Mesendoderm (in vitro differentiated cells): ENCODE data around the gene FRMD4A.
A peak's percentile ranks its signal among the peaks of the same experiment; 100 is the strongest.

ENCODE experiments used
- DNase-seq: peaks from one replicate; pipeline ENCODE4 v3.0.0; 2013
- H2AK5ac ChIP-seq: 2 replicates; pipeline ENCODE4 v1.6.1; 2013; ENCODE audit warnings: low read length, inconsistent platforms
- H2BK120ac ChIP-seq: 2 replicates; pipeline ENCODE4 v1.6.1; 2013; ENCODE audit warnings: low read depth, mild to moderate bottlenecking, low read length, moderate library complexity, mixed read lengths
- H2BK15ac ChIP-seq: replicated peaks from 2 replicates; pipeline ENCODE4 v1.6.1; 2013; ENCODE audit warnings: low read depth, mild to moderate bottlenecking, moderate library complexity
- H2BK5ac ChIP-seq: 2 replicates; pipeline ENCODE4 v1.6.1; 2013; ENCODE audit warnings: low read length, inconsistent platforms
- H3K18ac ChIP-seq: 2 replicates; pipeline ENCODE4 v1.6.1; 2013; ENCODE audit warnings: mild to moderate bottlenecking, low read length, mixed read lengths
- H3K23ac ChIP-seq: one replicate; pipeline ENCODE4 v1.6.1; 2013; ENCODE audit warnings: low read length
- H3K27ac ChIP-seq: 2 replicates; pipeline ENCODE4 v1.5.1; 2013; ENCODE audit warnings: low read depth, mild to moderate bottlenecking, inconsistent platforms, low read length, moderate library complexity
- H3K27me3 ChIP-seq: 2 replicates; pipeline ENCODE4 v1.6.1; 2013; ENCODE audit warnings: low read length, control low read depth, mild to moderate bottlenecking, inconsistent platforms; ENCODE audit not compliant: insufficient read depth, poor library complexity
- H3K36me3 ChIP-seq: 2 replicates; pipeline ENCODE4 v1.6.1; 2013; ENCODE audit warnings: low read length, inconsistent platforms; ENCODE audit not compliant: control insufficient read depth, insufficient read depth
- H3K4ac ChIP-seq: one replicate; pipeline ENCODE4 v1.6.1; 2013; ENCODE audit warnings: low read depth, mild to moderate bottlenecking, low read length, moderate library complexity
- H3K4me1 ChIP-seq: 2 replicates; pipeline ENCODE4 v1.6.1; 2013; ENCODE audit warnings: low read depth, low read length, inconsistent platforms; ENCODE audit not compliant: control insufficient read depth
- H3K4me2 ChIP-seq: 2 replicates; pipeline ENCODE4 v1.6.1; 2013; ENCODE audit warnings: low read length
- H3K4me3 ChIP-seq: 2 replicates; pipeline ENCODE4 v1.5.1; 2013; ENCODE audit warnings: mild to moderate bottlenecking, low read length
- H3K56ac ChIP-seq: one replicate; pipeline ENCODE4 v1.6.1; 2013; ENCODE audit warnings: low read length
- H3K79me1 ChIP-seq: 2 replicates; pipeline ENCODE4 v1.6.1; 2013; ENCODE audit warnings: low read length, inconsistent platforms
- H3K79me2 ChIP-seq: 2 replicates; pipeline ENCODE4 v1.6.1; 2013; ENCODE audit warnings: mild to moderate bottlenecking, low read length; ENCODE audit not compliant: control insufficient read depth, insufficient read depth
- H3K9ac ChIP-seq: 2 replicates; pipeline ENCODE4 v1.6.1; 2013; ENCODE audit warnings: low read length, inconsistent platforms
- H4K5ac ChIP-seq: one replicate; pipeline ENCODE4 v1.6.1; 2013; ENCODE audit warnings: low read length
- H4K8ac ChIP-seq: one replicate; pipeline ENCODE4 v1.6.1; 2013; ENCODE audit warnings: low read depth, mild to moderate bottlenecking, control low read depth, low read length, moderate library complexity
- WGBS: extraction: QIAGEN DNeasy Blood & Tissue Kit; methylation state at CpG from one replicate; pipeline ENCODE4 v1.1.7; 2013; ENCODE audit warnings: low lambda C conversion rate, missing lambda C conversion rate; ENCODE audit not compliant: insufficient coverage; ENCODE audit errors: extremely low coverage; 5-methylcytosine and 5-hydroxymethylcytosine counted together

Gene FRMD4A

GRCh38 chr10:13706175-13706574 is 624.5 kb downstream of the FRMD4A start:
- peaks cover 2% of the 10 kb centered on the region for H3K79me2 ChIP-seq
- no CpG with 5 or more reads among the region's 4 CpGs for WGBS
- H4K8ac ChIP-seq = no peak overlapping the region
- H3K4me2 ChIP-seq = peak overlapping the region; percentile 1
- DNase-seq = no peak
- no peak overlapping the region for H2BK120ac ChIP-seq
- peak overlapping the region; percentile 54 for H3K18ac ChIP-seq
- H4K5ac ChIP-seq = no peak overlapping the region
- no peak overlapping the region for H2BK15ac ChIP-seq
- H3K23ac ChIP-seq = no peak overlapping the region
- H3K56ac ChIP-seq = no peak overlapping the region
- H3K4me3 ChIP-seq = no peak overlapping the region
- no peak overlapping the region for H2AK5ac ChIP-seq
- peaks cover 10% of the 10 kb centered on the region for H3K4me1 ChIP-seq
- H2BK5ac ChIP-seq = no peak overlapping the region
- H3K36me3 ChIP-seq = peaks cover under 1% of the 10 kb centered on the region
- H3K27ac ChIP-seq = no peak overlapping the region
- no peak overlapping the region for H3K4ac ChIP-seq
- no peaks in the 10 kb centered on the region for H3K27me3 ChIP-seq
- peak overlapping the region; percentile 83 for H3K9ac ChIP-seq
- H3K79me1 ChIP-seq = no peaks in the 10 kb centered on the region

- Histone ChIP-seq H4K5ac (no peak overlapping the region), H3K36me3 (peaks cover 4% of the 10 kb centered on the region), H2AK5ac (no peak overlapping the region), H3K56ac (peak overlapping the region; percentile 17), H3K79me1 (no peaks in the 10 kb centered on the region), H3K23ac (no peak overlapping the region), H3K4me3 (no peak overlapping the region), H2BK120ac (no peak overlapping the region), H2BK15ac (no peak overlapping the region), H3K18ac (no peak overlapping the region), H3K9ac (peak overlapping the region; percentile 83), H4K8ac (no peak overlapping the region), H3K27ac (no peak overlapping the region), H3K4me1 (peaks cover 10% of the 10 kb centered on the region), H3K4ac (no peak overlapping the region), H3K4me2 (no peak overlapping the region), H3K79me2 (peaks cover 2% of the 10 kb centered on the region), H3K27me3 (no peaks in the 10 kb centered on the region), H2BK5ac (no peak overlapping the region)
- no CpG with 5 or more reads among the region's 10 CpGs for WGBS
- DNase-seq = no peak
These were observed 625.1 kb downstream of the FRMD4A start for GRCh38 chr10:13705526-13706174.

GRCh38 chr10:13704964-13705363 is 625.8 kb downstream of the FRMD4A start:
- no peaks in the 10 kb centered on the region for H3K27me3 ChIP-seq
- peaks cover 2% of the 10 kb centered on the region for H3K79me2 ChIP-seq
- H3K36me3 ChIP-seq = peaks cover 7% of the 10 kb centered on the region
- H3K56ac ChIP-seq = no peak overlapping the region
- no peaks in the 10 kb centered on the region for H3K79me1 ChIP-seq
- H3K4me3 ChIP-seq = no peak overlapping the region
- H3K23ac ChIP-seq = no peak overlapping the region
- no peak overlapping the region for H2BK120ac ChIP-seq
- H2BK15ac ChIP-seq = no peak overlapping the region
- DNase-seq = no peak
- no peak overlapping the region for H3K27ac ChIP-seq
- no peak overlapping the region for H2BK5ac ChIP-seq
- H3K4ac ChIP-seq = no peak overlapping the region
- no peak overlapping the region for H3K18ac ChIP-seq
- no peak overlapping the region for H3K4me2 ChIP-seq
- H2AK5ac ChIP-seq = no peak overlapping the region
- no CpG with 5 or more reads among the region's 11 CpGs for WGBS
- no peak overlapping the region for H3K9ac ChIP-seq
- H3K4me1 ChIP-seq = peaks cover 10% of the 10 kb centered on the region
- H4K8ac ChIP-seq = no peak overlapping the region
- H4K5ac ChIP-seq = no peak overlapping the region

GRCh38 chr10:13703997-13704536 is 626.7 kb downstream of the FRMD4A start:
- no peak overlapping the region for H3K4ac ChIP-seq
- H3K27ac ChIP-seq = no peak overlapping the region
- no peak overlapping the region for H3K23ac ChIP-seq
- H3K56ac ChIP-seq = peak overlapping the region; percentile 38
- no peaks in the 10 kb centered on the region for H3K79me1 ChIP-seq
- no peak for DNase-seq
- H3K4me2 ChIP-seq = no peak overlapping the region
- H4K5ac ChIP-seq = no peak overlapping the region
- WGBS = no CpG with 5 or more reads among the region's 8 CpGs
- no peak overlapping the region for H3K9ac ChIP-seq
- H3K79me2 ChIP-seq = peaks cover 2% of the 10 kb centered on the region
- H2AK5ac ChIP-seq = no peak overlapping the region
- no peak overlapping the region for H2BK5ac ChIP-seq
- H4K8ac ChIP-seq = no peak overlapping the region
- no peak overlapping the region for H2BK15ac ChIP-seq
- H3K4me3 ChIP-seq = no peak overlapping the region
- peaks cover 10% of the 10 kb centered on the region for H3K4me1 ChIP-seq
- H3K18ac ChIP-seq = no peak overlapping the region
- no peak overlapping the region for H2BK120ac ChIP-seq
- no peaks in the 10 kb centered on the region for H3K27me3 ChIP-seq
- H3K36me3 ChIP-seq = peaks cover 7% of the 10 kb centered on the region

- H3K4ac ChIP-seq = no peak overlapping the region
- no peak overlapping the region for H2BK120ac ChIP-seq
- H4K5ac ChIP-seq = no peak overlapping the region
- no peak overlapping the region for H2AK5ac ChIP-seq
- peaks cover 6% of the 10 kb centered on the region for H3K4me1 ChIP-seq
- no peak overlapping the region for H2BK15ac ChIP-seq
- no CpG with 5 or more reads among the region's 15 CpGs for WGBS
- no peak overlapping the region for H4K8ac ChIP-seq
- no peaks in the 10 kb centered on the region for H3K27me3 ChIP-seq
- H3K56ac ChIP-seq = no peak overlapping the region
- H3K36me3 ChIP-seq = peaks cover 7% of the 10 kb centered on the region
- H3K9ac ChIP-seq = no peak overlapping the region
- no peak for DNase-seq
- H3K4me3 ChIP-seq = no peak overlapping the region
- H2BK5ac ChIP-seq = no peak overlapping the region
- no peak overlapping the region for H3K4me2 ChIP-seq
- H3K27ac ChIP-seq = no peak overlapping the region
- no peak overlapping the region for H3K23ac ChIP-seq
- H3K18ac ChIP-seq = no peak overlapping the region
- H3K79me2 ChIP-seq = peaks cover 2% of the 10 kb centered on the region
- no peaks in the 10 kb centered on the region for H3K79me1 ChIP-seq
These were observed 627.5 kb downstream of the FRMD4A start for GRCh38 chr10:13703101-13703818.
